AG10803 (cell line): ENCODE data around the gene AMBRA1.

Experiments
- DNase-seq: peaks from one replicate; pipeline ENCODE4 v3.0.0; 2010; ENCODE audit warnings: low read depth
- H3K4me3 ChIP-seq: 2 replicates; pipeline ENCODE4 v1.5.1; 2011; ENCODE audit warnings: mild to moderate bottlenecking, low read length, control low read depth
- TF ChIP-seq, protein P1 (sequence below): conservative IDR thresholded peaks from 2 replicates; pipeline ENCODE4 v1.5.1; 2011; ENCODE audit warnings: mild to moderate bottlenecking, low read length, control low read depth, inconsistent platforms

Gene AMBRA1

DNA sequence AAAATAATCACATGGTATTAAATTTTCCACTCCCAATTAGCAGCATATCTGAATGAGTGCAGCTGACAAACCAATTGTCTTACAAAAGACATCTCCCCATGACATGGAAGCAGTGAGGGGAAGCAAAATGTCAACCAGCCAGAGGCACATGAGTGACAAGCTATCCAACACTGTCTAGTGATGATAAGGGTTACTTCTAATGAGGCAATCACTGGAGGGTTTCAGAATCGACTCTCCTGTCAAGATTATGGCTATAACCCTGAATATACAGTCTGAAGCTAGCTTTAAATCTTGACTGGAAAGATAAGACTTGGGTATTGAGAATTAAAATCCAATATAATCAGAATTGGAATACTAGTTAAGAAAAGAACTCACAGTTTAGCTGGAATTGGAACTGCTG lies 50.3 kb downstream of the AMBRA1 start:
- DNase-seq = no peak
- TF ChIP-seq, protein P1, sequence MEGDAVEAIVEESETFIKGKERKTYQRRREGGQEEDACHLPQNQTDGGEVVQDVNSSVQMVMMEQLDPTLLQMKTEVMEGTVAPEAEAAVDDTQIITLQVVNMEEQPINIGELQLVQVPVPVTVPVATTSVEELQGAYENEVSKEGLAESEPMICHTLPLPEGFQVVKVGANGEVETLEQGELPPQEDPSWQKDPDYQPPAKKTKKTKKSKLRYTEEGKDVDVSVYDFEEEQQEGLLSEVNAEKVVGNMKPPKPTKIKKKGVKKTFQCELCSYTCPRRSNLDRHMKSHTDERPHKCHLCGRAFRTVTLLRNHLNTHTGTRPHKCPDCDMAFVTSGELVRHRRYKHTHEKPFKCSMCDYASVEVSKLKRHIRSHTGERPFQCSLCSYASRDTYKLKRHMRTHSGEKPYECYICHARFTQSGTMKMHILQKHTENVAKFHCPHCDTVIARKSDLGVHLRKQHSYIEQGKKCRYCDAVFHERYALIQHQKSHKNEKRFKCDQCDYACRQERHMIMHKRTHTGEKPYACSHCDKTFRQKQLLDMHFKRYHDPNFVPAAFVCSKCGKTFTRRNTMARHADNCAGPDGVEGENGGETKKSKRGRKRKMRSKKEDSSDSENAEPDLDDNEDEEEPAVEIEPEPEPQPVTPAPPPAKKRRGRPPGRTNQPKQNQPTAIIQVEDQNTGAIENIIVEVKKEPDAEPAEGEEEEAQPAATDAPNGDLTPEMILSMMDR = no peak
- no peak overlapping the region for H3K4me3 ChIP-seq

DNA sequence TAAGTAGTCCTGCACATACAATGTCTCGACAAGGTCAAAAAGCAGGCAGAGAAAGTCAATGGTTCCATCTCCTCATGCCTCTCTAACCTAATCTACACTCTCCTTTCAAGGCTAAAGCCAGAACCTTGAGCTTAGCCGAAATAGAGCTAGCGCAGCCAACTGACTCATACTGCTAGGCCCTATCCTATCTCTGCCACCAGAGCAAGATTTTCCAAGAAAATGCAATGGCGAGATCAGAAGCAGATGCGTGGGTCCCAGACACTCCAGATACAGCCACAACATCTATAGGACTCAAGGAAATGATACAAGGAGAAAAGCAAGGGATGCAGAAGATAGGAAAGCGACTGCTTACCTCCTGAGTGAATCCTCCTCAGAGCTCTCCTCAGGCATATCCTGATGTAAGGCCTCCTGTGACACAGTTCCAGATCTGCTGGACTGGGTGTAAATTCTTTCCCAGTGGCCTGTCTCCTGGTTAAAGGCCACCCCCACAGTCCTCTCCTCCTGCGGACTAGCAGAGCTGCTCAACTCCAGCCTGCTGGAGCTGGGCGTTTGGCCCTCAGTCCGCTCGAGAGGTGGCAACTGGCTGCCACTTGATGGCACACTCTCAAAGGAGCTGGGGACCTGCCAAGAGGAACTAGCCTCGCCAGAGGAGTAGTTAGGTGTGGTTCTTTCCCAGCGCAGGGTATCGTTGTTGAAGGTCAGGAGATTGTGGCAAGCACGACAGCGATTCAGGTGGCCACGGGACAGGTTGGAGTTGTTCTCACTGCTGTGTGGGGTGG lies 52.0 kb downstream of the AMBRA1 start:
- H3K4me3 ChIP-seq = no peak overlapping the region
- TF ChIP-seq, protein P1 = no peak
- no peak for DNase-seq

DNA sequence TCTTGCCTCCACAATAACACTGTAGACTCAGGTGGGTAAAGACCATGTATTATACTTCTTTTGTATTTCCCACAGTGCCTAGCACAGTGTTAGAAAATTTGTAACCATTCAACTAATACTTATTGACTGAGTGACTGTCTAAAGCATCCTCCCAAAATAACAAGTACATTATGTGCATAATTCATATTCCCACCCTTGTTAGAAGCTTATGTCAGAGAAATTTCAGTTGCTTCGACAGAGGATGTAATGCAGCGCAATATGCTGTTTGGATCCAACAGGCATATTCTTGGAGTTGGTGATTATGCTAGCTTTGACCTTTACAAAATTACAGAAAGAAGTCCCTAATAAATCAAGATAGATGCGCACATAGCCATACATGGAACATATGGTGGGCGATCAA lies 53.0 kb downstream of the AMBRA1 start:
- no peak for DNase-seq
- no peak overlapping the region for H3K4me3 ChIP-seq
- TF ChIP-seq, protein P1 = no peak

DNA sequence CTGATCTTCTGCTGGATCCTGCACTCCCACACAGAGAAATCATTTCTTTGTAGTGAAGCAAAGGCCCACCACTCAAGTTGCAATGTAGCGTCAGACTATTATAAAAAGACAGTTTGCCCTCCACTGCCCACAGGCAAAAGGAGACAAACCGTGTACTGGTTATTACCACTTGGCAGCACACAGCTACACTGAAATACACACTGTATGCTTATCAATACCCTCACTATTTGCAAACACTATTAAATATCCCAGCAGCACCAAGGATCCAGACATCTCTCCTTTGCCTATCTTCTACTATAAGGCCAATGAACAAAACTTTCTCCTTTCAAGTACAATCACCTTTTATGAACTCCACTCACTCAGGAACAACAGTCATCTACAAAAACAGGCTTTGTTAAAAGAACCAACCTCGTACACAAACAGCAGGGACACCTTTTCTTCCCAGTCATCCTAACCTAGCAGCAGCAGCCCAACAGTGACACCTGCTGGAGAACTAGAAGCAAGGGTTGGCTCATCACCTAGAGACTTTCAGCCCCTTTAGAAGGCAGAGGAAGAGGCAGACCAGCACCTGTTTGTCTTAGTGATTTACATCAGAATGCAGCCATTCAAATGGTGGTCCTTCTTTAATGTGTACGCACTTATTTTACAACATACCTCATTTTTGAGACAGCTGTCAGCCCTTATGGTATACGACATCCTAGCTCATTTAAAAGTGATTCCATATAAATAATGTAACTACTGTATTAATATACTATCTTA lies 56.1 kb downstream of the AMBRA1 start:
- H3K4me3 ChIP-seq = no peak overlapping the region
- DNase-seq = peak; percentile 72
- TF ChIP-seq, protein P1 = peak; percentile 99

DNA sequence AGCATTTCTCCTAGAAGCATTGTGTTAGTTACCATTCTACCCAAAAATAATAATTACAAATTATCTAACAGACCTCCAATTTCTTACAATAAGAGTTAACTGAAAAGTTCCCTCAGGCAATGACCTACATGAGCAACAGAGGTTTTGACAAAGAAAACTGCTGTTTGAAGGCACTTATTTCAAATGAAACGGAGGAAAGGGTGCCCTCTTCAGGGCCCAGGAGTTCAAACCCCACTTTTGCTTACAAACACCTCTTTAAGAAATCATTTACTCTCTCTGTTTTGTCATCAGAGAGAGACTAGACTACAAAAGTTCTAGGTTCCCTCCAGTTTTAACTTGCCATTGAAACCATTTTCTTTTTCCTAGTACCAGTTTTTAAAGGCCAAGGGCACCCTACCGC lies 56.7 kb downstream of the AMBRA1 start:
- peak; percentile 21 for DNase-seq
- H3K4me3 ChIP-seq = no peak overlapping the region
- TF ChIP-seq, protein P1 = peak; percentile 33

DNA sequence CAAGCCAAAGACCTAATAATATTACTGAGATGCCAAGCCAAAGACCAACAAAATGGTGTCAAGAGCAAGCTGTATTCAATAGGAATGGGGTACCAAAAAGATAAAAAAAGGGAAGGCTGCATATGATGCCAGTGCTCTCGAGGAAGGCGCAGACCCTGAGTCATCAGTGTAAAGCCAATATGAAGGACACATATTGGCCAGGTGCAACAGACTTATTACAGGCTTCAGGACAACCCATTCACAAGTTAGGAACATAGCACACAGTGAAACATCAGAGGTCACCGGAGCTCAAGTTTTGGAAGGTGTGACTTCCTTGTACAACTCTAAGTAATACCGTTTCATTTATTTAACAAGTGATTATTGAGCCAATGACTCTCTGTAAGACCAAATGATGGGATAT lies 58.1 kb downstream of the AMBRA1 start:
- no peak for DNase-seq
- no peak overlapping the region for H3K4me3 ChIP-seq
- TF ChIP-seq, protein P1 = no peak

DNA sequence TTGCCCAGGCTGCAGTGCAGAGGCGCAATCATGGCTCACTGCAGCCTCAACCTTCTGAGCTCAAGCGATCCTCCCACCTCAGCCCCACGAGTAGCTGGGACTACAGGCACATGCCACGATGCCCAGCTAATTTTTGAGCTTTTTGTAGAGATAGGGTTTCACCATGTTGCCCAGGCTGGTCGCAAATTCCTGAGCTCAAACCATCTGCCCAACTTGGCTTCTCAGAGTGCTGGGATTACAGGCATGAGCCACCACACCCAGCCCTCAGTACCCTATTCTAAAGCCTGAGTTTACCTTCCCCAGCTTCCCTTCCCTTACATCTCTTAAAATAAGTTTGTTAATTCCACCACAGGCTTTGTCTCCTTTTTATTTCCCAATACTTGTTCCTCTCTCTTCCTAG lies 59.1 kb downstream of the AMBRA1 start:
- TF ChIP-seq, protein P1 = no peak
- no peak overlapping the region for H3K4me3 ChIP-seq
- DNase-seq = no peak
